Cardiac fibroblast (primary cell): ENCODE data around the gene PRTG.
A peak's percentile ranks its signal among the peaks of the same experiment; 100 is the strongest.

Experiments used
- DNase-seq, 2 donors: peaks; one replicate each; pipeline versions ENCODE4 v3.0.0 to v3.0.0-alpha.2; 2010; ENCODE audit warnings: low read depth in 2 of 2
- H3K4me3 ChIP-seq, 2 donors: replicated peaks in 1 of 2; 1 replicate in 1 of 2; 2 replicates in 1 of 2; pipeline ENCODE4 v1.5.1; 2011; ENCODE audit warnings: low read depth in 2 of 2, low read length in 2 of 2, mild to moderate bottlenecking in 2 of 2, moderate library complexity in 1 of 2
- TF ChIP-seq, protein P1 (sequence below): IDR thresholded peaks from one replicate; pipeline ENCODE4 v1.5.1; 2011; ENCODE audit warnings: low read depth, mild to moderate bottlenecking, low read length, inconsistent platforms

PRTG gene

DNA sequence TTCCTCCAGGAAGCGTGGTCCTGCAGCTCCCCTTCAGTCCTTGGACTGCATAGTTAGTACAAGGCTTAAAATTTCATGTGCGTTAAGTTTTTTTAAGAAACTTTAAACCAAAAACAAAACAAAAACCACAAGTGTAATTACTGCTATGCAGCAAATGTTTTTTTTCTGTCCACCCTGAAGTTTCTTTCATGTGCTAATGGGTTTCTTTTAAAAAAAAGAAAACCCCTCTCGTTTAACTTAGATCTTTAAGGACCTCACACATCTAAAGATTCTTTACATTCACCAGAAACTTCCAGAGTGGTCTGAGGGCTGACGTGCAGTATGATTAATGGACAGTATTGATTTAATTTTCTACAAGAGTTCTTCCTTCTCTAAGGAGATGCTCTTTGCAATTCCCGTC, 82.8 kb downstream of the PRTG start:
- no peak overlapping the region for H3K4me3 ChIP-seq
- TF ChIP-seq, protein P1, sequence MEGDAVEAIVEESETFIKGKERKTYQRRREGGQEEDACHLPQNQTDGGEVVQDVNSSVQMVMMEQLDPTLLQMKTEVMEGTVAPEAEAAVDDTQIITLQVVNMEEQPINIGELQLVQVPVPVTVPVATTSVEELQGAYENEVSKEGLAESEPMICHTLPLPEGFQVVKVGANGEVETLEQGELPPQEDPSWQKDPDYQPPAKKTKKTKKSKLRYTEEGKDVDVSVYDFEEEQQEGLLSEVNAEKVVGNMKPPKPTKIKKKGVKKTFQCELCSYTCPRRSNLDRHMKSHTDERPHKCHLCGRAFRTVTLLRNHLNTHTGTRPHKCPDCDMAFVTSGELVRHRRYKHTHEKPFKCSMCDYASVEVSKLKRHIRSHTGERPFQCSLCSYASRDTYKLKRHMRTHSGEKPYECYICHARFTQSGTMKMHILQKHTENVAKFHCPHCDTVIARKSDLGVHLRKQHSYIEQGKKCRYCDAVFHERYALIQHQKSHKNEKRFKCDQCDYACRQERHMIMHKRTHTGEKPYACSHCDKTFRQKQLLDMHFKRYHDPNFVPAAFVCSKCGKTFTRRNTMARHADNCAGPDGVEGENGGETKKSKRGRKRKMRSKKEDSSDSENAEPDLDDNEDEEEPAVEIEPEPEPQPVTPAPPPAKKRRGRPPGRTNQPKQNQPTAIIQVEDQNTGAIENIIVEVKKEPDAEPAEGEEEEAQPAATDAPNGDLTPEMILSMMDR = no peak
- DNase-seq = no peak

DNA sequence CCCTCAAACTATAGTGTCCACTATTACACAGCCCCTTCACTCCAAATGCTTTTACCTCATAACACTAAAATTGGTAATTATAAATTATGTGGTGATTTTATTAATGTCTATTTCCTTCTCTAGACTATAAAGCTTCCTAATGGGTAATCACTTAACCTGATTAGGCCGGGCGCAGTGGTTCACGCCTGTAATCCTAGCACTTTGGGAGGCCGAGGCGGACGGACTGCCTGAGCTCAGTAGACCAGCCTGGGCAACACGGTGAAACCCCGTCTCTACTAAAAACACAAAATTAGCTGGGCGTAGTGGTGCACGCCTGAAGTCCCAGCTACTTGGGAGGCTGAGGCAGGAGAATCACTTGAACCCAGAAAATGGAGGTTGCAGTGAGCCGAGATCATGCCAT, 83.5 kb downstream of the PRTG start:
- H3K4me3 ChIP-seq = no peak overlapping the region
- DNase-seq = no peak
- TF ChIP-seq, protein P1 = no peak

DNA sequence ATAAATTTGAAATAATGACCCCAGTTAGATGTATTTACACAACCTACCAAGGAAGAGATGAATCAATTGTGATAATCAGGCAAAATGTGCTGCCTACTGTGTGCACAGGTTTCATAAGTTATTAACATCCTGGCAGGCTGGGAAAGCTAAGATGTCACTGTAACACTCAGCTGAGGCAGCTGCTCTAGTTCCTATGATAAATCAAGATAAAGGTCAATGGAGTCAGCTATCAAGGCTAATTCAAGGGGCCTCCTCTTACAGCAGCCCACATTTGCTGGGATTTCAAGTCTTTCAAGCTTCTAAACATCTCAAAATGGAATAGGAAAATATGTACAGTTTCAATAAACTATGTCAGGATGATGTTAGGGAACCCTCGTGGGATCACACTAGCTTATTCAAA, 84.1 kb downstream of the PRTG start:
- no peak overlapping the region for H3K4me3 ChIP-seq
- TF ChIP-seq, protein P1 = no peak
- no peak for DNase-seq

DNA sequence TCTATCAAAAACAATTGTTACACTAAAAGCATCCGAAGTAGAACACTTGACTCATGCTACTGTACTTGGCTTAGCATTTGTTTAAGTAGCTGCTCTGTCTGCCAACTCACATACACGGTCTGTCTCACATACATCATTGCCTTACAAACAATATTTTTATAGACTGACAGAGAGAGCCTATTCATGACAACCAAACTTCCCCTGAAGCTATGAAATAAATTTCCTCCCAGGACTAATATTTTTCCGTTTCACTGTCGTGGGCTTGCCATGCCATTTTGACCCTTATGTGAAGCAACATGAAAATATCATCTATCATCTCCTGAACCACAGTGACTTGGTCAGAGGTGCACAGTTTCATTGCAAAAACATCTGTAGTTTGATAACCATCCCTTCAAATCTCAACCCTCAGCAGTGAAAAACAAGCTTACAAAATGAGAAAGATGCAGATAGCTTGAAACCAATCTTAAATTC, 88.4 kb downstream of the PRTG start:
- DNase-seq = peak; percentile 9 to 60
- H3K4me3 ChIP-seq = no peak overlapping the region
- TF ChIP-seq, protein P1 = no peak

DNA sequence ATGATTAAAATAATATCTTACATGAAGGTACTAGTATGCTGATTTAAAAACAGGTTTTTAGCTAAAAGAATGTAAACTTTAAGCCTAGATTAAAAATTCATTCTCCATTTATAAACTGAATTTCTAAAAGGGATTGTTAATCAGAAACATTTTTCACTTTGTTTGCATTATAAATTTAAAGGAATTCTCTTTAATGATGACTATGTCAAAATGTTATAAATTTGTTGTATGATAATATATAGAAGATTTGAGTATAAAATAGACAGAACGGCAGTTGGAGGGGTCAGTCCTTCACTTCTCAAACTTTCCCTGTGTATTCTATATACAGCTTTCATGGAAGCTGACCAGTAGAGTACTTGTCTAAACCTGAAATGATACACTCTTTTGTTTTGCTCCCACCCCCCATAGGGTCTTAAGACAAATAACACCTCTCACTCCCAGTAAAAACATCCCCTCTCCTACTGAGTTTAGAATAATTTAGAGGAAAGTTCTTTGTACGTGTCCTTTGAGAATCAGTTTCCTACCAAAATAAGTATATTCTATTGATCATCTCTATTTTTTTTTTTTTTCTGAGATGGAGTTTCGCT, 90.0 kb downstream of the PRTG start:
- DNase-seq = no peak
- TF ChIP-seq, protein P1 = no peak

DNA sequence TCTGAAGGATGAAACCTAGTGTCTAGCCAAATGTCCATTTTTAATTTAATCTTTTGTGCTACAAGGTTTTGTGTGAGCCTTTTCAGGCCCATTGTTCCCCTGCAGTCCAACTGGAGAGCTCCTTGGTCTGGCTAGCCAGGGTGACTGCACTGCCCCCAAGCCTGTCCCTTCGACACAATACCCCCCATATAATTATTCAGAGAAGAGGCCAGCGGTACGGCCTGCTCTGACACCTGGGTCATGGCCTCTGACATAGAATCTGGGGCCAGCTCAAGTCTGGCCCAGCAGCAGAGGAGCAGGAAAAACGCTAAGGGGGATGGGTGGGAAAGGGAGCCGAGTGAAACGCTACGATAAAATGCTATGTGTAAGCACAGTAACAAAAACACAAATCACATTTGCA, 90.6 kb downstream of the PRTG start:
- TF ChIP-seq, protein P1 = no peak
- H3K4me3 ChIP-seq = no peak overlapping the region
- no peak for DNase-seq

More for the DNA sequence above, 90.0 kb downstream of the PRTG start:
- no peak overlapping the region for H3K4me3 ChIP-seq

DNA sequence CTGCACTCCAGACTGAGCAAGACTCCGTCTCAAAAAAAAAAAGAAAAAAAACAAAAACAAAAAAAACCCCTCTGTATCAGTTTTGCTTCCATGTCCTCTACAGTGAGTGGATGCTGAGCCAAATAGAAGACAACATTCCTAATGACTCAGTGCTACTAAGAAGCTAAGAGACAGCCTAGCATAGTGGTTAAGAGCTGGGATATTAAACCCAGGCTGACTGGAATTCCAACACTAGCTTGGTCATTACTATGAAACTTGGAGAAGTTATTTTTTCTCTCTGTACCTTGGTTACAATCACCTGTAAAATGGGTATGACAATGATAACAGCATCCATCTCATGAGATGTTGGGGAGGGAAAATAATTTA, 93.9 kb downstream of the PRTG start:
- TF ChIP-seq, protein P1 = no peak
- no peak overlapping the region for H3K4me3 ChIP-seq
- DNase-seq = peak; percentile 20 to 54
